Daoy (cell line): ENCODE results near the gene PLA2G3. TPM values are rescaled to one million over a fixed set of nuclear protein-coding genes. Genes with fewer than 3 reads are reported as not detected.
"Not testable (repeated sequence)": the region's sequence is repeated elsewhere in the genome, so short reads cannot be mapped to it uniquely, and the experiment has no call there.

ENCODE experiments used
- DNase-seq: peaks from one replicate; pipeline ENCODE4 v3.0.0-alpha.2; 2015; ENCODE audit warnings: low read depth
- total RNA-seq: library from RNA; depleted of rRNA; stranded (reverse); fragments of >200 nt; shearing (Covaris generic); gene quantifications from 2 replicates; pipeline ENCODE4 v1.2.3, GENCODE V29; 2014

The PLA2G3 gene
- total RNA-seq, 1 experiment from 2014 or later = 0.51 TPM

DNA sequence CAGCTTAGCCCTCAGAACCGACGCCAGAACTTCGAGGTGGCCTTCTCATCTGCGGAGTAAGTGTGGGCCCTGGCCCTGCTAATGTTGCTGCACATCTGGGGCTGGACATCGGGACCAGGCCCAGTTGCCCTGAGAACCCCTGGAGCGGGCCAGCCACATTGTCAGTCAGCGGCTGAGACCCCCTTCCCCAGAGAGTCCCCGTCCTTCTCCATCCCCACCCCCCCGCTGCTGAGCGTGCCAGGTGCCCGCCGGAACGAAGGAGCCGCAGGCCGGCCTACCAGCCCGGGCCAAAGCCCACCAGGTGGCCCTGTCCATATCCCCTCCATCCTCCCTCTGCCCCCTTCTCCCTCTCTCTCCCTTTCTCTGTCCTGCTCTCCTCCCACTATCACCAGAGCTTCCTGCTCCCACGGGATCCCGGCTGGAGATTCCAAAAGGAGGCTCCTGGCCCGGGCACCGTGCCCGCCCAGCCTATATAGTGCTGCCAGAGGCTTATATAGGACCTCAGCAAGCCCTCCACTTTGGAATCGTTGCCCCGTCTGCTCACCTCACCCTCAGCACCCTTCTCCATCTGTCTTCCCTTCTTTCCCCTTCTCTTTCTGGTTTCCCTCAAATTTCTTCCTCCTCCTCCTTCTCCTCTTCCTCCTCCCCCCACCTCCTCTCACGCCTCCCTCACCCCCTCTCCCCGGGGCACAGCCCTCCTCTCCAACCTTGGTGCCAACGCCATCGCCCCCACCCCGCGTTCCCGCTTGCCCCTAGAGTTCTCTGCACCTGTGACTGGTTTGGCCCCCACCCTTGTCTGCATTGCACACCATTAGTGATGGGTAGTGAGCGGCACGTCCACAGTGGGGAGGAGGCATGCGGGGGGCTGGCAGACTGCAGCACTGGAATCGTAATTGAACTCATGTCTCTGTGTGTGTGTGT lies 40.2 kb downstream of the PLA2G3 start:
- no peak for DNase-seq

DNA sequence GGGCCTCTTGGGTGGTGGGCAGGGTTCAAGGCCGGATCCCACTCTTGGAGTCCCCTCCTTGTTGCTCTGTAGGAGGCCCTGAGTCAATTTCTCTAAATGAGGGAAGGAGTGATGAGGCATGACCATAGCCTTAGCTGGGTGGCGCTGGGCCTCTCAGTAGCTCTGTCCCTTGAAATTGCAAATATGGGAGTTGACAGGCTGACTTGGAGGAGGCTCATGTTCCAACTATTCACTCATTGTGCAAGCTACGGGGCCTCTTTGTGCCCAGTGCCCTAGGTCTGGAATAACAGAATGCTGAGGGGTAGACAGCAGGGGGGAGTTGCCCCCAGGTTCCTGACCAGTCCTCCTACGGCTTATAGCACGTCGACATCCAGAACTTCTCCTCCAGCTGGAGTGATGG lies 40.9 kb downstream of the PLA2G3 start:
- DNase-seq = no peak

DNA sequence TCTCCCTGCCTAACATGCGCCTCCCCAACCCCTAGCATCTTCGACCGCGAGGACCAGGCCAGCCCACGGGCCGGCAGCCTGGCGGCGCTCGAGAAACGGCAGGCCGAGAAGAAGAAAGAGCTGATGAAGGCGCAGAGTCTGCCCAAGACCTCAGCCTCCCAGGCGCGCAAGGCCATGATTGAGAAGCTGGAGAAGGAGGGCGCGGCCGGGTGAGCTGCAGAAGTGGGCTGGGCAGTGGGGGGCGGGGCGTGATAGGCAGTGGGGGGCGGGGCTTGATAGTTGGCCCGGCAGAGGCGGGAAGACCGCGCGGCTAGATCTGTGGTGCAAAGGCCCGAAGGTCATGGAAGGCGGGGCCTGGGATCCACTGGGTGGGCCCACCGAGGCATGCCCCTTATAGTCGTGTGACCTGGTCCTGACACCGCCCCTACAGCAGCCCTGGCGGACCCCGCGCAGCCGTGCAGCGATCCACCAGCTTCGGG lies 41.6 kb downstream of the PLA2G3 start:
- no peak for DNase-seq

DNA sequence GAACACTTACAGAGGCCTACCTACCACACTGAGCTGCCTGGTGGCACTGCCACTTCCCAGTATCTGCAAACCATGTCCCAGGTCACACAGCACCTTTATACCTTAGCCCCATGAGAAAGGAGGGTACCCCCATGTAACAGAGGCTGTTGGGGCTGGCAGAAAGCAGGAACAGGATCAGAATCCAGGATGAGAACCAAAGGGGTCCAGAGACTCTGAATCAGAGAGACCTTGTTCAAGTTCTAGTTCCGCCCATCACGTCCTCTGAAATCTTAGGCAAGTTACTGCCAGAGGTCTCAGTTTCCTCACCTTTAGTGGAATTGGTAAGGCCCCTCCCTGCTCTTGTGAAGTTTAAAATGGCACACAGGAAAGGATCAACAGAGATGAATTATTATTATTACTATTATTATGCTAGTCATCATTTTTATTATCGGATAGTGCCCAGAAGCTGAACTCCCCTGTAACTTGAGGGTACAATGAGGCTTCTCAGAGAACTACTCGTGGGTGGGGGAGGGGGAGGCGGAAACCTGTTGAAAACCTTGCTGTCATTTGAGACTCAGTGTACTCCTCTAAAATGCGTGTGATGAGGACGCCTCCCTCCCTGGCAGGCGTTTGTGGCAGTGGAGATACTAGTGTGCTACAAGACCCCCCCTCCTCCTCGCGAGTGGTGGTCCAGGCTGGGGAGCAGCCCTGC lies 42.2 kb downstream of the PLA2G3 start:
- DNase-seq = no peak

DNA sequence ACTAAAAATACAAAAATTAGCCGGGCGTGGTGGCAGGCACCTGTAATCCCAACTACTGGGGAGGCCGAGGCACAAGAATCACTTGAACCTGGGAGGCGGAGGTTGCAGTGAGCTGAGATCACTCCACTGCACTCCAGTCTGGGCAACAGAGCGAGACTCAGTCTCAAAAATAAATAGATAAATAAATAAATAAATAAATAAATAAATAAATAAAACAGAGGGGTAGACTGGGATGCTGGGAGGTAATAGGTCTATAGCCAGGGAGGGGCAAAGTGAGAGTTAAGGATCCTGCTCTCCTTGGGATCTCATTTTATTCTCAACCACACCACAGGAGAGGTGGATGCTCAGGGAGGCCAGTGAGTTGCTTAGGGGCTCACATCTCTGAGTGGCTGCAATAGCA lies 42.8 kb downstream of the PLA2G3 start:
- not testable (repeated sequence) for DNase-seq

DNA sequence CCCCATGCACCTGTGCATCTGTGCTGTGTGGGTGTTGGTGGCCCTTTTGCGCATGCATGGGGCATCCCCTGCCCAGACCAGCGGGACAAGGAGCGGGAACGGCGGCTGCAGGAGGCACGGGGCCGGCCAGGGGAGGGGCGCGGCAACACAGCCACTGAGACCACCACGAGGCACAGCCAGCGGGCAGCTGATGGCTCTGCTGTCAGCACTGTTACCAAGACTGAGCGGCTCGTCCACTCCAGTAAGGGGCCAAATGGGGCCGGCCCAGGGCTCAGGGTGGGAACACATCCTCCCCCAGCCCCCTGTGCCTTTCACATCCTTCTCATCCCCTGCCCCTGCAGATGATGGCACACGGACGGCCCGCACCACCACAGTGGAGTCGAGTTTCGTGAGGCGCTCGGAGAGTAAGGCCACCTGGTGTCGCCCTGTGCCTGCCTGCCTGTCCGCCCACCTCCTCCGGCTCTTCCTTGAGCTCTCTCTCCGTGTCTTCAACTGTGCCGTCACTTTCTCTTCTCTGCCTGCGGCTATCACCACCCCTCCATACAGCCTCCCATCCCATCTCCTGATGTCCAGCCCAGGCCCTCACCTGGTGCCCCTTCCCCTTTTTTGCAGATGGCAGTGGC lies 43.5 kb downstream of the PLA2G3 start:
- no peak for DNase-seq

DNA sequence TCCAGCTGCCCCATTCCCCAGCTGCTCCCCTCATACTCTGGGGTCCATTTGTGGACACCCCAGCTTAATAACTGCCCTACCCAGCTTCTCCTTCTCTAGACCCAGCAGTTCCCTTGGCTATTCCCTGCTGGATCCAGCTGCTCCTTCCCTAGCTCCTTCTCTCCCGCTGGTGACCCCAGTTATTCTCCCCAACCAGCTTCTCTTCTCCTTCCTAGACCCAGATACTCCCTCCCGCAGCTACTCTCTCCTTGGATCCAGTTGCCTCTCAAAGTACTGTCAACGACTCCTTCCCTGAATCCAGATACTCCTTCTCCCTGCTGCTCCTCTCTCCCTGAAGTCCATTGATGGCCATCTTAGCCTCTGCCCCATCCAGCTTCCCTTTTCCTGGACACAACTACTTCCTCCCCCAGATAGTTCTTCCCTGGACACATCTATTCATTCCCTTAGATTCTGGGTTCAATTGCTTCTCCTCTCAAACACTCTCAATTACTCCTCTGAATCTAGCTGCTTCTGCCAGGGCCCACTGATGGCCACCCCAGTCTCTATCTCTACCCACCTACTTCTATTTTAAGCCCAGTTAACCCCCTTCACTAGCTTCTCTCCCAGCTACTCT lies 44.6 kb downstream of the PLA2G3 start:
- no peak for DNase-seq

DNA sequence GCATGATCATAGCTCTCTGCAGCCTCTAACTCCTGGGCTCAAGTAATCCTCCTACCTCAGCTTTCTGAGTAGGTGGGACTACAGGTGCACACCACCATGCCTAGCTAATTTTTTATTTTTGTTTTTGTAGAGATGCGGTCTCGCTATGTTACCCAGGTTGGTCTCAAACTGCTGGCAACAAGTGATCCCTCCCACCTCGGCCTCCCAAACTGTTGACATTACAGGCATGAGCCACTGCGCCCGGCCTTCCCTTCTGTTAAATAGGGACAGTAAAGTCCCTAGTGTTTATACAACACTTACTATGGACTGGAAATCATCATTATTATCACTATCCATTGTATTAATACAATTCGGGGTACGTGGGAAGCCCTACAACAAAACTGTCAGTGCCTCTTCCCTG lies 45.6 kb downstream of the PLA2G3 start:
- no peak for DNase-seq

DNA sequence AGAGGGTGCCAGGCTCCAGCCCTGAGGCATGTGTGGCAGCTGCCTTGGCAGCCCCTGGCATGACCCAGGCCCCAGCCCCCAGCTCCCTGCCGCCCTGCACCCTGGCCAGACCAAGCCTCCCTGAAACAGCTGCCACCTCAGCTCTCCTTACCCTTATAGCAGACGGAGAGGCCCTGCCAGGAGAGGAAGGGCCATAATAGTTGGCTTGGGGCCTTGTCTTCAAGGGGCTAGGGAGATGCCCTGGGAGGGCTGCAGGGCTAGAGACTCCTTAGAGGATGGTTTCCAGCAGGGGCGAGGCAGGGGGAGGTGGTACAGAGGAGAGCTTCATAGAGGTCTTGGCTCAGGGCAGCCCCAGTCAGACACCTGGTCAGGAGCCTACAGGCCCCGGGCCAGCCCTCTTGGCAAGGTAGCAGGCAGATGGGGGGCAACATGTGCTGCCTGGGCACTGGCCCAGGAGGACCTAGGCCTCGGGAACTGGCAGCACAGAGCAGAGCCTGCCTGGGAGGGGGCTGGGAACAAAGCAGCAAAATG lies 46.2 kb downstream of the PLA2G3 start:
- no peak for DNase-seq

DNA sequence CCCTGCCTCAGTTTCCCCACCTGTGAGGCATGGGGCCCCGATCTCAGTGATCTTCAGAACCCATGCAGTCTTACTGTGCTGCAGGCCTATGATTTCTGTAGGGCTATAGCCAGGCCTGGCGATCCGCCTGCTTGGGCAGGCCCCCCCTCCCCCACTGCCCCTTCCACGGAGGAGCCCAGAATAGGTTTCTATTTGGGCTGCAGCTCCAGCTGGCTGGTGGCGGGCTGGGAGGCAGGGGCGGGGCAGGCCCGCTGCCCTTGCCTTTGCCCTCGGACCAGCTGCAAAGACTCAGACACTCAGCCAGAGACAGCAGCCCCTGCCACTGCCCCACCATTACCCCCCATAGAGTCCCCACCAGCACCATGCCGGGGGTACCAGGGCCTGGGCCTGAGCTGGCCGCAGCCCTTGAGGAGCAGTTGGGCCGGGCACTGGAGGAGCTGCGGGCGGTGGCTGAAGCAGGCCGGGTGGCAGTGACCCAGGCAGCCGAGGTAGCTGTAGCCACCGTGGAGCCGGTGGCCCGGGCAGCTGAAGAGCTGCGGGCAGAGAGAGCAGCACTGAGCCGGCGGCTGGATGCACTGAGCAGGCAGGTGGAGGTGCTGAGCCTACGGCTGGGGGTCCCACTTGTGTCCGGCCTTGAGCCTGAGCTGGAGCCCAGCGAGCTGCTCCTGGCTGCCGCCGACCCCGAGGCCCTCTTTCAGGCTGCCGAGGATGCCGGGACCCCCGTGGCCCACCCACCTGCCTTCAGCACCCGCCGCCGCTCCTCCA lies 47.0 kb downstream of the PLA2G3 start:
- DNase-seq = no peak

DNA sequence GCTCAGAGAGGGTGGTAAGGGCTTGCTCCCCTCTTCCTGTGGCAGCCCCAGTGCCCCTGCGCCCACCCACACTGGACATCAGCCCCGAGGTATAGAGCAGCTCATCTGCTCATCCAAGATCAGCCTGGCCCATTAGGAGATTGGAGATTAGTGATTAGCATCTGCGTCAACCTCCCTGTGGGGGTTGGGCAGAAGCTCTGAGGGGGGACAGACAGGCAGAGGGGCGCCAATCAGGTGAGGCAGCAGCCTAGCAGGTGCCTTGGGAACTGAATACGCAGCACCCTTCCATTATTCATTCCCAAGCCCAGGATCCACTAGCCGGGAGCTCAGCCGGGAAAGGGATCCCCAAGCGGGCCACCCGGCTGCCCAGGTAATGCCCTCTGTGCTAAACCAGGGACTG lies 48.1 kb downstream of the PLA2G3 start:
- DNase-seq = no peak

DNA sequence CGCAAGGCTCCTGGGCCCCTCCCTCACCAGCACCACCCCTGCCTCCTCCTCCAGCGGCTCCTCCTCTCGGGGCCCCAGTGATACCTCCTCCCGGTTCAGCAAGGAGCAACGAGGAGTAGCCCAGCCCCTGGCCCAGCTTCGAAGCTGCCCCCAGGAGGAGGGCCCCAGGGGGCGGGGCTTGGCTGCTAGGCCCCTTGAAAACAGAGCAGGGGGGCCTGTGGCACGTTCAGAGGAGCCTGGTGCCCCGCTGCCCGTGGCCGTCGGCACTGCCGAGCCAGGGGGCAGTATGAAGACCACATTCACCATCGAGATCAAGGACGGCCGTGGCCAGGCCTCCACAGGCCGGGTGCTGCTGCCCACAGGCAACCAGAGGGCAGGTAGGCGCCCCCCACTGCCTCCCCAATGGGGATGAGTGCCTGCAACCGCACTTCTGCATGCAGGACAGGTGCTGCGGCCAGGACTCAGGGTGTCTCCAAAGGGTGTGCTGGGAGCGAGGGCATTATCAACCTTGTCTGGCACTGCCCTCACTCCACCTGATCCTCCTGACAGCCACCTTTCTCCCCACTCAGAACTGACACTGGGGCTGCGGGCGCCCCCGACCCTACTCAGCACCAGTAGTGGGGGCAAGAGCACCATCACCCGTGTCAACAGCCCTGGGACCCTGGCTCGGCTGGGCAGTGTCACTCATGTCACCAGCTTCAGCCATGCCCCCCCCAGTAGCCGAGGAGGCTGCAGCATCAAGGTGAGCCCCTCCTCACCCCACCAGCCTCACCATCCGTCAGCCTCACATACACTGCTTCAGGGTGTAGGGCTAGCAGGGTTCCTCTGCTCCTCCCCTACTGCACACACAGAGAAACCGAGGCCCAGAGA lies 49.0 kb downstream of the PLA2G3 start:
- no peak for DNase-seq

DNA sequence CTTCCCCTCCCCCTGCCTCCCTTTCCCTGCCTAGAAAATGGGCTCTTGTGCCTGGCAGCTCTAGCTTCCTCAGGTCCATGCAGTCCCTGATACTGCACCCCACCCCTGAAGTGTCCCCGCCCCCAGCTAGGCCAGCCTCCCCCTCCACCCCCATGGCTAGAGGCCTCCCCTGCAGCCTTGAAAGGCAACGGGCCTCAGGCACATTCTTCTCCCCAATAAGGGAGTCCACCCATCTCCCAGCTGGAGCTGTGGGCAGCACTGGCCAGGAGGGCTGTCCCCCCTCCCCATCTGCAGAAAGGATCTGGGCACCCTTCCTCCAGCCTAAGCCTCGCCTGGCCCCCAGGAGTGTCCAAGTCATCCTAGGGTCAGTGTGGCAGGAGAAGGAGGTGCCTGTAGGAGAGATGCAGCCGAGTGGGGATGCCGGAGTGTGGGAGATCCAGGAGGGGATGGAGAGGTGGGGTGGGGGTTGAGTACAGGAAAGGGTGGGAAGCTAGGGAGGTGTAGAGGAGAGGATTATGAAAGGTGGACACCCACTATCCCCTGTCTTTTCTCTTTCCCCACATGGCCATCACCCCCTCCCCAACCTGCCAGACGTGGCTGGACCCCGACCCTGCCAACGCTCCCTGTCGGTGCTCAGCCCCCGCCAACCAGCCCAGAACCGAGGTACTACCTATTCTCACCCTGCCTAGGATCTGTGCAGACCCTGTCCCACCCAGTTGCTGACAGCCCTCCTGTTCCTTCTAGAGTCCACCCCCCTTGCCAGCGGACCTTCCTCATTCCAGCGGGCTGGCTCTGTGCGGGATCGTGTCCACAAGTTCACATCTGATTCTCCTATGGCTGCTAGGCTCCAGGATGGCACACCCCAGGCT lies 49.9 kb downstream of the PLA2G3 start:
- no peak for DNase-seq

DNA sequence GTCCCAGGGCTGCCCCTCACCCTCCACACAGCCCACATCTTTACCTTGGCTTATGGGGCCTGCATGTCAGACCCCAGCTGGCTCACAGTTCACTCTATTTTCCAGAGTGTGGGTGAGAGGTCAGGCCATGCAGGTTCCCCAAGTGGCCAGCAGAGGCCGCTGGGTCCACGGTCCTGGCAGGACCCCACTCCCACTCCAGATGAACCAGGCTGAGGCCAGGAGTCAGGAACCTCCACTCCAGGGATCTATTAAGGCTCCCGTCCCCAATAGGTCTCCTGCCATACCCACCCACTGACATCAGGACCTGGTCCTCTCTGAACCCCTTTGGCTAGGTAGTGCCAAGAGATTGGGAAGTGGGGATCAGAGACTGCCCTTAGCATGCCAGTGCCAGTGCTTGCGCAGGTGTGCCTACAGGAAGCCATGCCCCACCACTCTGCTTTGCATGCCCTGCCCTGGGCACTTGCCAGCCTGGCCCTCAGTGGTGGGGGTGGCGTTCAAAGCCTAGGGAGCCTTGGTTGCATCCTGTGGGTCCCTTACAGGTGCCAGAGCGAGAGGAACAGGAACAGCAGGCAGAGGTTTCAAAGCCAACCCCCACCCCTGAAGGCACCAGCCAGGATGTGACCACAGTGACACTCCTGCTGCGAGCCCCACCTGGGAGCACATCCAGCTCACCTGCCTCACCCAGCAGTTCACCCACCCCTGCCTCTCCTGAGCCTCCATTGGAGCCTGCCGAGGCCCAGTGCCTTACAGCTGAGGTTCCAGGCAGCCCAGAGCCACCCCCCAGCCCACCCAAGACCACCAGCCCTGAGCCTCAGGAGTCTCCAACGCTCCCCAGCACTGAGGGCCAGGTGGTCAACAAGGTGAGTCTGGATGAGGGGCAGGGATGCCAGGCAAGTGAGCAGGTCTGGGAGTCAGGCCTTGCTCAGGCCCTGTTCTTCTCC lies 50.9 kb downstream of the PLA2G3 start:
- DNase-seq = no peak

DNA sequence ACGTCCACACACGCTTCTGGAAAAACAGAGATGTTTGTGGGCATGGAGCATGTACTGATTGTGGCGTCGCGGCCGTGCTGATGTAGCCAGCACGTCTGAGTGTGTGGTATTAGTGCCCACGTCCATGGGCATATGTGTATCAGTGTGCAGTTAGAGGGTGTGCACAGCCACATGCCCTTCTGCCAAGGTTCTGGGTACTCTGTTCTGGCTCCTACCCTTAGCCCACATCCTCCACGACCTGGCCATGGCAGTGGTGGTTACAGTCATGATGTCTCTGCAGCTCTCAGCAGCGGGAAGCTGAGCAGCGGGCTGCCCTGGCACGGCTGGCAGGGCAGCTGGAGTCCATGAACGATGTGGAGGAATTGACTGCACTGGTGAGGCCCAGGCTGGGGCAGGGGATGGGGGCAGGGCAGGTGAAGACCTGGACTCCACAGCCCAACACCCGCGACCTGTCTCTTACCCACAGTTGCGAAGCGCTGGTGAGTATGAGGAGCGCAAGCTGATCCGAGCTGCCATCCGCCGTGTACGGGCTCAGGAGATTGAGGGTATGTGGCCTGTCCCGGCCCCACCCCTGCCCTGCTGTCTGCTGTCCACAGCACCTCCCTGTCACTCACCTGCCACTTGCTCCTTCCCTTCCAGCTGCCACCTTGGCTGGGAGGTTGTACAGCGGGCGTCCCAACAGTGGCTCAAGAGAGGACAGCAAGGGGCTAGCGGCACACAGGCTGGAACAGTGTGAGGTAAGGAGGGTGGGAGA lies 51.9 kb downstream of the PLA2G3 start:
- DNase-seq = no peak

DNA sequence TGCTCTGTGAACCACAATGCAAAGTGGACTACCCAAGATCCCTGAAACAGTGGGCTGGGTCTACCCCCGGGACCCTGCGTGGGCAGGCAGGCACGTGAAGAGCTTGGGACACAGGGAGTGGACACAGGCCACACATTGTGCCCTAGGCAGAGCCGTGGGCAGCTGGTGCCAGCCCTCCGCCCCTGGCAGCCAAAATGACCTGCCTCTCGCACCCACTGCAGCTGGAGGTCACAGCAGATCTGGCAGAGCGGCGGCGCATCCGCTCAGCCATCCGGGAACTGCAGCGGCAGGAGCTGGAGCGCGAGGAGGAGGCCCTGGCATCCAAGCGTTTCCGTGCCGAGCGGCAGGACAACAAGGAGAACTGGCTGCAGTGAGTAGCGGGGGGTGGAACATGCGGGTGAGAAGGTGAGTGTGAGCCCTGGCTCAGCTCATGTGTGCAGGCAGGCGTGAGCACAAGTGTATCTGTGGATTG lies 52.5 kb downstream of the PLA2G3 start:
- no peak for DNase-seq

DNA sequence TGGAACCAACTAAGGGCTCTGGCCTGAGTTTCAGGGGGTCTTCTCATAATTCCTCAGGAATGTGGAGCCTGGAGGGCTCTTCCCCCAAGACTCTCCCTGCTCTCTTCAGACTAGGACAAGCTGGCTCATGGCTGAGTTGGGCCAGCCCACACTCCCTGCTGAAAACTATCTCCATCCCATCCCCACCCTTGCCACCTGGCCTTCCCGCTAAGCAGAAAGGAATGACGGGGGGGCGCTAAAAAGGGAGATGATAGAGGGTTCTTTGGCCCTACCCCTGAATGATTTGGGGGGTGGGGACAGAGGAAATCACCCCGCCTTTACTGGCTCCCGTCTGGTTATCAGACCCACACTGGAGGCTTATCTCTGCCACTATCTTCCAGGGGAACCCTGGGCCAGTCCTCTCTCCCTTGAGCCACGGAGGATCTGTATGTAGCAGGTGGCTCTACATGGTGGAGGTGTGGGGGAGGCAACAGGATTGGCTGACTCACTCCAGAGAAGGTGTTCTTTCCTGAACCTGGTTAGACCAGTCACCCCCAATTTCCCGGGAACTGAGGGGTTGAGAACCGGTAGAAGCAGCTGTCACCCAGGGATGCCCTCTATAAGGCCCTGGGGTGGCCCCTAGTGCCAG lies 53.5 kb downstream of the PLA2G3 start:
- no peak for DNase-seq
